ENCODE results near the gene PRR36. TPM values are rescaled to one million over a fixed set of nuclear protein-coding genes. Genes with fewer than 3 reads are reported as not detected.
A peak's percentile ranks its signal among the peaks of the same experiment; 100 is the strongest.

Gene PRR36
- total RNA-seq, result under 1 TPM in 1 of 2 experiments, not detected in 1; 0.20 TPM

GRCh38 chr19:7874076-7874896 is at the start of gene PRR36:
TSS of gene PRR36 (minus strand) at chr19:7874390. CDS start at chr19:7873689, 701 bp downstream.
- ChIA-PET POLR2A (interaction anchor here (1.0 kb wide), 1 partner anchor 10 kb away, joined by 3 read pairs; no protein-coding TSS in a partner anchor), CTCF (no interaction called here)
- H3K36me3 Mint-ChIP-seq (ENCODE audit: low read depth), result no peaks in the 10 kb centered on the region
- H3K27ac Mint-ChIP-seq, result no peak within 1 kb of the TSS
- no peak for ATAC-seq
- H3K27me3 Mint-ChIP-seq, result peaks cover 25% of the 10 kb centered on the region
- TF ChIP-seq CTCF (IDR thresholded peaks at IDR 0.05), result no peak
- H3K9me3 Mint-ChIP-seq, result no peaks in the 10 kb centered on the region
- H3K4me1 Mint-ChIP-seq (ENCODE audit: low read depth), result peaks cover 28% of the 10 kb centered on the region
- intact Hi-C loops (cut with micrococcal nuclease), result no loop called here
- peak; percentile 39 for DNase-seq
- H3K4me3 Mint-ChIP-seq, result peak within 1 kb of the TSS; percentile 50

- intact Hi-C loops (cut with micrococcal nuclease), result loop anchor here (10.0 kb wide), 1 partner anchor 69 kb away; no protein-coding TSS in a partner anchor
- POLR2A ChIA-PET, result interaction anchor here (0.9 to 4.8 kb wide), 4 partner anchors 20 to 55 kb away, joined by 3 to 38 read pairs (median 4); partner anchors contain the start of gene TIMM44
These were observed 49.4 kb upstream of the PRR36 start for GRCh38 chr19:7923295-7924191.

GRCh38 chr19:7922836-7923195 is 48.6 kb upstream of the PRR36 start:
- no peak for TF ChIP-seq CTCF (IDR thresholded peaks at IDR 0.05)
- DNase-seq (no peak), ATAC-seq (no peak)
- CTCF ChIA-PET, result interaction anchor here (1.2 to 4.5 kb wide), 3 partner anchors 21 to 70 kb away, joined by 3 to 31 read pairs (median 4); partner anchors contain the start of gene TIMM44
- H3K27me3 Mint-ChIP-seq, result peaks cover 10% of the 10 kb centered on the region
- intact Hi-C loops (cut with micrococcal nuclease), result loop anchor here (10.0 kb wide), 1 partner anchor 68 kb away; no protein-coding TSS in a partner anchor
- H3K27ac Mint-ChIP-seq, result no peak overlapping the region
- POLR2A ChIA-PET, result interaction anchor here (1.2 to 4.8 kb wide), 2 partner anchors 20 to 54 kb away, joined by 3 to 38 read pairs; partner anchors contain the start of gene TIMM44
- H3K4me1 Mint-ChIP-seq (ENCODE audit: low read depth), result peaks cover 20% of the 10 kb centered on the region
- H3K9me3 Mint-ChIP-seq, result no peaks in the 10 kb centered on the region
- H3K4me3 Mint-ChIP-seq, result no peak overlapping the region
- H3K36me3 Mint-ChIP-seq (ENCODE audit: low read depth), result peaks cover 3% of the 10 kb centered on the region

More at GRCh38 chr19:7923295-7924191, 49.4 kb upstream of the PRR36 start:
- no peak for TF ChIP-seq CTCF (IDR thresholded peaks at IDR 0.05)
- Mint-ChIP-seq H3K27me3 (peaks cover 4% of the 10 kb centered on the region), H3K4me3 (no peak overlapping the region), H3K27ac (no peak overlapping the region), H3K36me3 (ENCODE audit: low read depth) (peaks cover 7% of the 10 kb centered on the region), H3K4me1 (ENCODE audit: low read depth) (peaks cover 21% of the 10 kb centered on the region), H3K9me3 (no peaks in the 10 kb centered on the region)
- DNase-seq (no peak), ATAC-seq (no peak)
- CTCF ChIA-PET, result interaction anchor here (1.1 to 4.5 kb wide), 3 partner anchors 20 to 355 kb away, joined by 3 to 31 read pairs (median 3); partner anchors contain the start of gene TIMM44

GRCh38 chr19:7921967-7922835 is 48.0 kb upstream of the PRR36 start:
- DNase-seq (no peak), ATAC-seq (no peak)
- H3K27me3 Mint-ChIP-seq, result peaks cover 10% of the 10 kb centered on the region
- H3K9me3 Mint-ChIP-seq, result no peaks in the 10 kb centered on the region
- ChIA-PET POLR2A (interaction anchor here (1.2 to 4.8 kb wide), 3 partner anchors 9 to 53 kb away, joined by 3 to 38 read pairs (median 7); partner anchors contain the start of gene TIMM44), CTCF (interaction anchor here (1.1 to 4.5 kb wide), 3 partner anchors 22 to 53 kb away, joined by 3 to 31 read pairs (median 4); partner anchors contain the start of gene TIMM44)
- intact Hi-C loops (cut with micrococcal nuclease), result loop anchor here (10.0 kb wide), 1 partner anchor 67 kb away; no protein-coding TSS in a partner anchor
- no peak overlapping the region for H3K27ac Mint-ChIP-seq
- peaks cover 24% of the 10 kb centered on the region for H3K4me1 Mint-ChIP-seq (ENCODE audit: low read depth)
- no peak overlapping the region for H3K4me3 Mint-ChIP-seq
- H3K36me3 Mint-ChIP-seq (ENCODE audit: low read depth), result peaks cover 3% of the 10 kb centered on the region
- no peak for TF ChIP-seq CTCF (IDR thresholded peaks at IDR 0.05)
